Smooth muscle cell (in vitro differentiated cells): ENCODE measurements around the gene CD72. TPM values are rescaled to one million over a fixed set of nuclear protein-coding genes. Genes with fewer than 3 reads are reported as not detected.

ENCODE experiments used
- DNase-seq: peaks from one replicate; lab custom pipeline; 2025; ENCODE audit not compliant: unreplicated experiment; lab: John Stamatoyannopoulos, UW
- H2AFZ ChIP-seq: fragments of 200-600 bp; sonication (generic); 2 replicates; pipeline ENCODE4 v1.6.0; 2016; ENCODE audit warnings: antibody characterized with exemption, low read depth, mild to moderate bottlenecking
- H3F3A ChIP-seq: fragments of 200-600 bp; sonication (generic); 2 replicates; pipeline ENCODE4 v1.6.0; 2017; ENCODE audit warnings: antibody characterized with exemption, low read depth
- H3K27ac ChIP-seq: fragments of 200-600 bp; sonication (generic); 2 replicates; pipeline ENCODE4 v1.5.1; 2016; ENCODE audit warnings: low read depth, mild to moderate bottlenecking
- H3K27me3 ChIP-seq: fragments of 200-600 bp; sonication (generic); 2 replicates; pipeline ENCODE4 v1.6.1; 2016; ENCODE audit warnings: low read depth, mild to moderate bottlenecking
- H3K36me3 ChIP-seq: fragments of 200-600 bp; sonication (generic); 2 replicates; pipeline ENCODE4 v1.5.1; 2016; ENCODE audit warnings: low read depth
- H3K4me1 ChIP-seq: fragments of 200-600 bp; sonication (generic); 2 replicates; pipeline ENCODE4 v1.5.1; 2016; ENCODE audit warnings: low read depth
- H3K4me2 ChIP-seq: fragments of 200-600 bp; sonication (generic); 2 replicates; pipeline ENCODE4 v1.6.0; 2016; ENCODE audit warnings: mild to moderate bottlenecking
- H3K4me3 ChIP-seq: fragments of 200-600 bp; sonication (generic); 2 replicates; pipeline ENCODE4 v1.5.1; 2016; ENCODE audit warnings: mild to moderate bottlenecking
- H3K79me2 ChIP-seq: fragments of 200-600 bp; sonication (generic); 2 replicates; pipeline ENCODE4 v1.6.0; 2016; ENCODE audit warnings: low read depth, mild to moderate bottlenecking
- H3K9ac ChIP-seq: fragments of 200-600 bp; sonication (generic); 2 replicates; pipeline ENCODE4 v1.6.0; 2016; ENCODE audit warnings: low read depth
- H3K9me3 ChIP-seq: fragments of 200-600 bp; sonication (generic); replicated peaks from 2 replicates; pipeline ENCODE4 v1.5.1; 2016; ENCODE audit warnings: low read depth
- H4K20me1 ChIP-seq: fragments of 200-600 bp; sonication (generic); 2 replicates; pipeline ENCODE4 v1.6.0; 2016; ENCODE audit warnings: low read depth
- CTCF ChIP-seq: fragments of 200-600 bp; sonication (generic); IDR thresholded peaks from 2 replicates; pipeline ENCODE4 v1.5.1; 2017; ENCODE audit warnings: borderline replicate concordance, mild to moderate bottlenecking, antibody characterized with exemption; ENCODE audit not compliant: insufficient read depth, poor library complexity, severe bottlenecking
- WGBS: methylation state at CpG from one replicate; pipeline ENCODE4 v1.1.7; 2016; ENCODE audit warnings: low lambda C conversion rate; 5-methylcytosine and 5-hydroxymethylcytosine counted together
- polyA plus RNA-seq: library from polyadenylated mRNA; unstranded; fragments of >200 nt; fragmentation: Nextera tagmentation; extraction: Ambion mirVana; gene quantifications from 2 replicates; pipeline ENCODE4 v1.2.1, GENCODE V29; 2016
- total RNA-seq: library from RNA; depleted of rRNA; stranded (reverse); fragments of >200 nt; gene quantifications from 2 replicates; pipeline ENCODE4 v1.2.3, GENCODE V29; 2014

Gene CD72
- total and polyA plus RNA-seq, 2 experiments from 2014 or later = 0.45 to 2.9 TPM

GRCh38 chr9:35650341-35651158 lies 32.3 kb upstream of the CD72 start, which contains the start of gene SIT1:
TSS of gene SIT1 (minus strand) at chr9:35650931. CDS start at chr9:35650853, 78 bp downstream.
- H2AFZ ChIP-seq = no peak within 1 kb of the TSS
- H3K36me3 ChIP-seq = no peaks in the 10 kb centered on the region
- H3K27ac ChIP-seq = no peak within 1 kb of the TSS
- no peaks in the 10 kb centered on the region for H3F3A ChIP-seq
- WGBS = 81% methylated on average over 20 of the region's 22 CpGs
- H3K4me2 ChIP-seq = no peak within 1 kb of the TSS
- H3K4me1 ChIP-seq = peaks cover 3% of the 10 kb centered on the region
- no peaks in the 10 kb centered on the region for H3K79me2 ChIP-seq
- TF ChIP-seq CTCF = no peak
- no peaks in the 10 kb centered on the region for H3K9me3 ChIP-seq
- no peaks in the 10 kb centered on the region for H3K27me3 ChIP-seq
- no peak within 1 kb of the TSS for H3K9ac ChIP-seq
- H3K4me3 ChIP-seq = no peak within 1 kb of the TSS
- H4K20me1 ChIP-seq = no peaks in the 10 kb centered on the region
- no peak for DNase-seq

GRCh38 chr9:35649431-35650340 lies 31.5 kb upstream of the CD72 start:
- H3K79me2 ChIP-seq = no peaks in the 10 kb centered on the region
- no peak for TF ChIP-seq CTCF
- no peaks in the 10 kb centered on the region for H3K36me3 ChIP-seq
- no peaks in the 10 kb centered on the region for H4K20me1 ChIP-seq
- no peaks in the 10 kb centered on the region for H3F3A ChIP-seq
- no peak for DNase-seq
- no peaks in the 10 kb centered on the region for H3K9me3 ChIP-seq
- H3K27me3 ChIP-seq = no peaks in the 10 kb centered on the region
- 88% methylated on average over 24 of the region's 26 CpGs for WGBS
- no peak overlapping the region for H3K27ac ChIP-seq
- peaks cover 4% of the 10 kb centered on the region for H3K4me1 ChIP-seq
- H3K4me2 ChIP-seq = no peak overlapping the region
- H3K4me3 ChIP-seq = no peak overlapping the region
- H3K9ac ChIP-seq = no peak overlapping the region
- H2AFZ ChIP-seq = no peak overlapping the region

- Histone ChIP-seq H3K4me2 (peak overlapping the region; percentile 97), H3K27ac (peak overlapping the region; percentile 81), H3K4me1 (peaks cover 4% of the 10 kb centered on the region)
These were observed 28.5 kb upstream of the CD72 start for GRCh38 chr9:35646533-35647265.

More at GRCh38 chr9:35646533-35647265, 28.5 kb upstream of the CD72 start:
- Histone ChIP-seq H4K20me1 (no peaks in the 10 kb centered on the region), H3K27me3 (no peaks in the 10 kb centered on the region), H2AFZ (peak overlapping the region; percentile 100), H3K36me3 (no peaks in the 10 kb centered on the region), H3F3A (no peaks in the 10 kb centered on the region), H3K9me3 (no peaks in the 10 kb centered on the region), H3K4me3 (peak overlapping the region; percentile 88), H3K79me2 (no peaks in the 10 kb centered on the region), H3K9ac (peak overlapping the region; percentile 84)
- DNase-seq = peak; percentile 85
- under 1% methylated on average over 48 of the region's 58 CpGs for WGBS
- peak; percentile 77 for TF ChIP-seq CTCF
